ENCODE measurements around the gene EXOC3L4. TPM values are rescaled to one million over a fixed set of nuclear protein-coding genes. Genes with fewer than 3 reads are reported as not detected.

Gene EXOC3L4
- total RNA-seq, 1 donor from 2014 or later = not detected

- Mint-ChIP-seq H3K4me3 (ENCODE audit: unreplicated experiment) (peak overlapping the region; percentile 7), H3K9me3 (ENCODE audit: unreplicated experiment) (peaks cover 11% of the 10 kb centered on the region), H3K27ac (ENCODE audit: unreplicated experiment) (no peak overlapping the region), H3K36me3 (ENCODE audit: low read depth, unreplicated experiment) (peaks cover 2% of the 10 kb centered on the region), H3K27me3 (ENCODE audit: low read depth, unreplicated experiment) (peaks cover 21% of the 10 kb centered on the region), H3K4me1 (ENCODE audit: low read depth, unreplicated experiment) (no peaks in the 10 kb centered on the region)
- Histone ChIP-seq H3K27me3 (ENCODE audit: insufficient read depth, low read length) (peaks cover 33% of the 10 kb centered on the region), H3K36me3 (ENCODE audit: insufficient read depth, low read length) (no peaks in the 10 kb centered on the region), H3K27ac (ENCODE audit: low read depth, low read length) (no peak overlapping the region), H3K9ac (ENCODE audit: low read length) (no peak overlapping the region), H3K4me1 (ENCODE audit: insufficient read depth, low read length) (peaks cover 15% of the 10 kb centered on the region), H4K20me1 (ENCODE audit: insufficient read depth, low read length) (no peaks in the 10 kb centered on the region), H3K9me3 (ENCODE audit: insufficient read depth, low read depth, low read length) (no peaks in the 10 kb centered on the region), H3K4me2 (ENCODE audit: low read length) (no peak overlapping the region), H3K4me3 (ENCODE audit: insufficient read depth, low read depth, low read length) (no peak overlapping the region), H2AFZ (ENCODE audit: low read depth, low read length) (no peak overlapping the region), H3K79me2 (ENCODE audit: insufficient read depth, low read length) (no peaks in the 10 kb centered on the region)
- no peak for FAIRE-seq
- peak; percentile 41 for DNase-seq (ENCODE audit: low read depth)
- TF ChIP-seq CTCF (IDR thresholded peaks at IDR 0.05; ENCODE audit: insufficient read depth, low read depth, low read length) (peak; percentile 72), EZH2 (IDR thresholded peaks at IDR 0.05; ENCODE audit: insufficient read depth, low read length) (peak; percentile 90)
Measured at GRCh38 chr14:103104654-103105452, 10.3 kb downstream of the EXOC3L4 start.

- Histone ChIP-seq H3K27ac (ENCODE audit: low read depth, low read length) (no peak overlapping the region), H3K4me3 (ENCODE audit: insufficient read depth, low read depth, low read length) (no peak overlapping the region), H3K27me3 (ENCODE audit: insufficient read depth, low read length) (peaks cover 33% of the 10 kb centered on the region), H3K79me2 (ENCODE audit: insufficient read depth, low read length) (no peaks in the 10 kb centered on the region), H4K20me1 (ENCODE audit: insufficient read depth, low read length) (no peaks in the 10 kb centered on the region), H3K4me1 (ENCODE audit: insufficient read depth, low read length) (peaks cover 24% of the 10 kb centered on the region), H3K9ac (ENCODE audit: low read length) (no peak overlapping the region), H3K4me2 (ENCODE audit: low read length) (no peak overlapping the region), H3K36me3 (ENCODE audit: insufficient read depth, low read length) (no peaks in the 10 kb centered on the region), H3K9me3 (ENCODE audit: insufficient read depth, low read depth, low read length) (no peaks in the 10 kb centered on the region), H2AFZ (ENCODE audit: low read depth, low read length) (no peak overlapping the region)
- Mint-ChIP-seq H3K4me3 (ENCODE audit: unreplicated experiment) (no peak overlapping the region), H3K9me3 (ENCODE audit: unreplicated experiment) (peaks cover 11% of the 10 kb centered on the region), H3K27ac (ENCODE audit: unreplicated experiment) (no peak overlapping the region), H3K27me3 (ENCODE audit: low read depth, unreplicated experiment) (peaks cover 21% of the 10 kb centered on the region), H3K36me3 (ENCODE audit: low read depth, unreplicated experiment) (peaks cover 2% of the 10 kb centered on the region), H3K4me1 (ENCODE audit: low read depth, unreplicated experiment) (peaks cover 3% of the 10 kb centered on the region)
- DNase-seq (ENCODE audit: low read depth) = no peak
- no peak for FAIRE-seq
- TF ChIP-seq EZH2 (IDR thresholded peaks at IDR 0.05; ENCODE audit: insufficient read depth, low read length) = no peak
- no peak for TF ChIP-seq CTCF (IDR thresholded peaks at IDR 0.05; ENCODE audit: insufficient read depth, low read depth, low read length)
Measured at GRCh38 chr14:103105580-103106150, 11.1 kb downstream of the EXOC3L4 start.

GRCh38 chr14:103107455-103107854, 12.9 kb downstream of the EXOC3L4 start:
- H3K9me3 Mint-ChIP-seq (ENCODE audit: unreplicated experiment) = peaks cover 3% of the 10 kb centered on the region

More at GRCh38 chr14:103107455-103107854, 12.9 kb downstream of the EXOC3L4 start:
- Mint-ChIP-seq H3K27ac (ENCODE audit: unreplicated experiment) (no peak overlapping the region), H3K27me3 (ENCODE audit: low read depth, unreplicated experiment) (peaks cover 14% of the 10 kb centered on the region), H3K4me3 (ENCODE audit: unreplicated experiment) (no peak overlapping the region), H3K4me1 (ENCODE audit: low read depth, unreplicated experiment) (peaks cover 11% of the 10 kb centered on the region), H3K36me3 (ENCODE audit: low read depth, unreplicated experiment) (peaks cover 2% of the 10 kb centered on the region)
- DNase-seq (ENCODE audit: low read depth) (no peak), FAIRE-seq (no peak)
- Histone ChIP-seq H3K27me3 (ENCODE audit: insufficient read depth, low read length) (peaks cover 19% of the 10 kb centered on the region), H3K79me2 (ENCODE audit: insufficient read depth, low read length) (no peaks in the 10 kb centered on the region), H3K4me2 (ENCODE audit: low read length) (no peak overlapping the region), H3K9ac (ENCODE audit: low read length) (no peak overlapping the region), H4K20me1 (ENCODE audit: insufficient read depth, low read length) (no peaks in the 10 kb centered on the region), H3K36me3 (ENCODE audit: insufficient read depth, low read length) (no peaks in the 10 kb centered on the region), H3K9me3 (ENCODE audit: insufficient read depth, low read depth, low read length) (no peaks in the 10 kb centered on the region), H3K27ac (ENCODE audit: low read depth, low read length) (no peak overlapping the region), H3K4me3 (ENCODE audit: insufficient read depth, low read depth, low read length) (no peak overlapping the region), H2AFZ (ENCODE audit: low read depth, low read length) (no peak overlapping the region), H3K4me1 (ENCODE audit: insufficient read depth, low read length) (peaks cover 33% of the 10 kb centered on the region)
- TF ChIP-seq EZH2 (IDR thresholded peaks at IDR 0.05; ENCODE audit: insufficient read depth, low read length) (peak; percentile 3), CTCF (IDR thresholded peaks at IDR 0.05; ENCODE audit: insufficient read depth, low read depth, low read length) (no peak)

All from astrocyte (in vitro differentiated cells and primary cell).